HG02642 (cell line): ENCODE measurements around the gene RBMS3.

Source experiments
- ATAC-seq: cut with Tn5 transposase; IDR thresholded peaks from one replicate; pipeline ENCODE4 v1.9.1; 2021; ENCODE audit warnings: mild to moderate bottlenecking; ENCODE audit not compliant: unreplicated experiment, poor library complexity

RBMS3 gene

DNA sequence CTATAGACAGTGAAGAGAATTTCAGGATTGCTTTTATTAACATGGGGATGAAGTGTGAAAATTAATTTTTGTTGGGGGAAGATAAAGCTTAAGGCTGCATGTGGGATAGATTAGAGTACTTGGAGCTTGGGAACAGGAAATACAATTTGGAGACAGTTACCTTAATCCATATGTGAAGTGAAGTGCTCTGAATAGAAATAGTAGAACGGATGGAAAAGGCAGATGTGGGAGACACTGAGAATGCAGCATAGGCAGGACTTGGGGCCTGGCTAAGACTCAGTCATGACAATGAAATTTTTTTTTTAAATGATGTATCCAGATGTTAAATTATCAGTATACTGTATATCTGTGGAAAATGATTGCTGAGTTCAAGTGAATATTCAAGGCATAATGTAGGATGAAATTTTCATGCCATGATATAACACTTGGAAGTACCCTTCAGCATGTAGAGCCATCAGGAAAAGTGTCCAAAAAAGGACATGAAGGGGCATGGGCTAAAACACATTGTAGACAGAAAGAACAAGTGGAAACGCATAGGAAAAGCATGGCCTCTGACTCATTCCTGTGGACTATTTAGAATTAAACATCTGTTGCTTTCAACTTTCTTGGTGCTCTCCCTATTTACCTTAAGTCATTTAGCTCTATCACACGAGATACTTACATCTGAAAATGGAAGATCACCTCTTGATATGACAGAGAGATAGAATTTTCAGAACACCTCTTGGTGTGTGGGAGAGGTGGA, 134.8 kb downstream of the RBMS3 start:
- ATAC-seq: no peak

DNA sequence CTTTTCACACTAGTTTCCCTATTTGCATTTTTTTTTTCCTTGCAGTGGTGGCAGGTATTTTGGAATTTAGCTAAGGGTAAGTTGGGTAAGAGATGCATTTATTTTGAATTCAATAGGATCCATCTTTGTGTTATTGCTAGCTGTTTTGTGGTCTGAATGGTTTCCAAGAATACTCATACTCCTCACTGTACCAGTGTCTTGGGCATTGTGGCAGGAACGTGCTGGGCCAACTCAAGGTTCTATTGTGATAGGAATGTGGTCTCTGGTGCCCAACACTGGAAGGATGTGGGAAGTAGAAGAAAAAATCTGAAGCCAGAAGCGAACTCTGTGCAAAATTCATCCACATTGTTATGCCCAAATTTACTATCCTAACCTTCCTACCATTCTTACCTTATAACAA, 135.6 kb downstream of the RBMS3 start:
- no peak for ATAC-seq

DNA sequence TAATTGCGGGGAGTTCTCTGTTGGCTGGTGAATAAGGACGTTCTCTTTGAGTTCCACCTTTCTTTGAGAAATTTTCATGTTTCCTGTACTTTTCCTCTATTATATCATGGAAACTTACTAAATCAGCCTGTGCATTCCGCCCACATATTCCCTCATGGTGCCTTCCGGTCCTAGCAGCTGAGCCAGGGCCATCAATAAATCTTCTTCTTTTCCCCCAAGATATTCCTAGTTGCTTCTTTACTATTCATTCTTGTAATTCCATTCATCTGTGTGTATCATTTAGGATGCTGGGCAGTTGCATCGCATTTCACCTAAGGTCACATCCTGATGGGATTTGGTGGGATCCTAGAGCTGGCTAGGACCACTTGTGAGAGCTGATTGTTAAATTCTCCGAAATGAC, 139.2 kb downstream of the RBMS3 start:
- ATAC-seq: no peak

GRCh38 chr3:29426302-29427226, 145.7 kb downstream of the RBMS3 start:
- ATAC-seq: no peak

GRCh38 chr3:29427266-29428103, 146.6 kb downstream of the RBMS3 start:
- ATAC-seq: no peak

GRCh38 chr3:29429055-29429679, 148.3 kb downstream of the RBMS3 start:
- ATAC-seq: no peak

- no peak for ATAC-seq
These were observed 149.7 kb downstream of the RBMS3 start for GRCh38 chr3:29430558-29430971.

DNA sequence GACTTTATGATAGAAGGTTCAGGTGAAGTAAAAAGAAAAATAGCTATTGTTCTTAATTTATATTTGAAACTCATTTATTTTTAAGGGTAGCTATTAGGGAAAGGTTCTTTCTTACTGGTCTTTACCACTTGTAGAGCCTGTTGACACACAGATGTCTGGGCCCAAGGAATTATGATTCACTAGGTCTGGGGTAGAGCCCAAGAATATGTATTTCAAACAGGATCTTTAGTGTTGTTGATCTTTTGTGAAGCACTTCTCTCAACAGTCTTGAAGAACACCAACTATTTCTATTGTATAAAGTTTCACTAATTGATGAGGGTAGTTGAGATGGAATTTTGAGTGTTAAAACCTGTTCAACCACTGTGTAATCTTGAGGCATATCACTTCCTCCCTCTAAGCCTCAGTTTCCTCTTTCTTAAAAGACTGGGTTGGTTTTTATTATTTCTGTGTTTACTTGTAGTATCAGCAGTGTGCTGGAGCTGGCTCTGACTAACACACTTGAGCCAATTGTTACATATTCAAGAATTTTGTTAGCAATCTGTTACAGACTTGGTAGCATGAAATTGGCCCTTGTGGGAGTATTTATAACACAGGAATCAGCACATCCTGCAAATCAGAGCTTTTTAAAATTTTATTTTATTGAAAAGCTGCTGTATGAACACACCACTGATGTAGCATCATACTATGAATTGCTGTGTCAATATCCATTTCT, 155.9 kb downstream of the RBMS3 start:
- ATAC-seq: no peak

DNA sequence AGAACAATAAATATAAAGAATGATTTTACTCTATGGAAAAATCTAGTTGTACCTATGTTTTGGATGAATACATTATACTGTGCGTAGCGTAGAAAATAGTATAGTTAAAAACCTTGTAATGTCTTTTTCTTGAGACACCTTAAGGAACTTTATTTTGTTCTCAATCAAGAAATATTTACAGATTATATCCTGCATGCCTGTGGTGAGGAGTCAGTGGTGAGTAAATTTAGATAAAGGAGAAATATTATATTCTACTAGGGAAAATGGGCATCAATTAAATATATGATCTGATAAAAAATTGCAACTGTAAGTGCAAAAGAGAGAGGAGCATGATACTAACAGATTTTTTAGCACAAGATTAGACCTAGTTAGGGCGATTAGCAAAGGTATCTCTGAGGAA, 157.7 kb downstream of the RBMS3 start:
- no peak for ATAC-seq

- ATAC-seq: no peak
These were observed 159.8 kb downstream of the RBMS3 start for GRCh38 chr3:29440413-29441305.

GRCh38 chr3:29441422-29441821, 160.6 kb downstream of the RBMS3 start:
- no peak for ATAC-seq

GRCh38 chr3:29447946-29448627, 167.2 kb downstream of the RBMS3 start:
- no peak for ATAC-seq

GRCh38 chr3:29451920-29452319, 171.0 kb downstream of the RBMS3 start:
- no peak for ATAC-seq

- ATAC-seq: no peak
These were observed 172.0 kb downstream of the RBMS3 start for GRCh38 chr3:29452934-29453283.

GRCh38 chr3:29453284-29454001, 172.6 kb downstream of the RBMS3 start:
- no peak for ATAC-seq

- no peak for ATAC-seq
These were observed 173.3 kb downstream of the RBMS3 start for GRCh38 chr3:29454161-29454611.

GRCh38 chr3:29456901-29457300, 176.0 kb downstream of the RBMS3 start:
- ATAC-seq: no peak
